PFSK-1 (cell line): Measurements from ENCODE around the gene TP53INP2.

Source experiments
- FOXP2 ChIP-seq: optimal IDR thresholded peaks from 2 replicates; pipeline ENCODE3; 2011; ENCODE audit warnings: borderline replicate concordance, control low read depth, inconsistent platforms; ENCODE audit not compliant: insufficient read depth; ENCODE audit errors: extremely low read length, extremely low read depth
- POLR2AphosphoS5 ChIP-seq: IDR thresholded peaks from 2 replicates; pipeline ENCODE4 v1.6.1; 2012; ENCODE audit warnings: low read depth, mild to moderate bottlenecking, control low read depth, low read length, moderate library complexity
- REST ChIP-seq, 2 experiments: IDR thresholded peaks; 2 replicates each; pipeline versions ENCODE4 v1.6.1 to v1.8.0; 2011 to 2012; ENCODE audit warnings: low read depth in 2 of 2, low read length in 2 of 2, control low read depth in 1 of 2, inconsistent platforms in 1 of 2, mild to moderate bottlenecking in 1 of 2, moderate library complexity in 1 of 2; ENCODE audit not compliant: insufficient read depth in 1 of 2
- SIN3A ChIP-seq: IDR thresholded peaks from 2 replicates; pipeline ENCODE4 v1.6.1; 2012; ENCODE audit warnings: mild to moderate bottlenecking, low read length, moderate library complexity, borderline replicate concordance; ENCODE audit not compliant: insufficient read depth
- TAF1 ChIP-seq: IDR thresholded peaks from 2 replicates; pipeline ENCODE4 v1.6.1; 2012; ENCODE audit warnings: low read length, control low read depth, borderline replicate concordance; ENCODE audit not compliant: insufficient read depth

DNA sequence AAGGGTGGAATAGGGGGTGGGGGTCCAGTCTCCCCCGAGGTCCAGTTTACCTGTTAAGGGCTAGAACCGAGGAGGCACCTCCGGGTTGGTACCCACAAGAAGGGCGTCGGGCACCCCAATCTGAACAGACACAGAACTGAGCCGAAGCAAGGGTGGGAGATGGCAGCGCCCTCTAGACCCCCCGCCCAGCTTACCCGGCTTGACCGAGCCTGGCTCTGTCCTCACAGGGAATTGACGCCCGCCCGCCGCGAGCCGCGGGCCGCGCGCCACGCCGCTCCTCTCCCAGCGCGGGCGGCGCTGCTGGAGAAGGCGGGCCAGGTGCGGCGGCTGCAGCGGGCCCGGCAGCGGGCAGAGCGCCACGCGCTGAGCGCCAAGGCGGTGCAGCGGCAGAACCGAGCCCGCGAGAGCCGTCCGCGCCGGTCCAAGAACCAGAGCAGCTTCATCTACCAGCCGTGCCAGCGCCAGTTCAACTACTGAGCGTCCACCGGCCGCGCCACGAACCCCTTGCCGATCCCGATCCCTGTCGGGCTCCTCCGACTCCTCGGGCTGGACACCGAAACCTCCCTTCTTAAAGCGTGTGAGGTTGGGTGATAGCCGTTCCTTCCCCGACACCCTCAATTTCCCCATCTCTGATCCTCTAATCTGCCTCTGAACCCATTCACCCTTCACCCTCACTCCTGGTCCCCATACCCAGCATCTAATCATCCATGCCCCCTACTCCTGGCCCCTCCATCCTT, 5.9 kb downstream of the TP53INP2 start:
- TF ChIP-seq TAF1 (no peak), REST (IDR thresholded peaks at IDR 0.05; ENCODE audit: insufficient read depth in 1 of 2, low read depth in 2 of 2, low read length in 2 of 2) (no peak), POLR2AphosphoS5 (no peak), SIN3A (no peak), FOXP2 (no peak)
